Measurements from ENCODE around the gene FAM219A.

DNA sequence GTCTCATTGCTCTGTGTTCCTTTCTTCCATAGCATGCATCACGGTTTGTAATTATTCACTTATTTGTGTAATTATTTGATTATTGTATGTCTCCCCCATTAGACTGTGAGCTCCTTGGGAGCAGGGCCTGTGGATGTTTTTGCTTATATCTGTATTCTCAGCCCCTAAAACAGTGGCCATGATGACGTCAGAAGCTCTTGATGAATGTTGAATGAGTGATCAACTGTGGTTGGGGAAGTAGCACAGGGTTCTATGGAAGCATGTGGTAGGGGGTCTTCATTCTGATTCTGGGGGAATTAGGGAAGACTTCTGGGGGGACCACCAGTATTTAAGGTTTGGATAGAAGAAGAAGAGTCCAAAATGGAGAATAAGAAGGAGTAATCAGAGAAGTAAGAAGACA lies 6.2 kb upstream of the FAM219A start:
- TF ChIP-seq POLR2A (IDR thresholded peaks at IDR 0.05; ENCODE audit: extremely low read depth, insufficient read length) (no peak), MYC (IDR thresholded peaks at IDR 0.05; ENCODE audit: low read depth, low read length) (no peak), MAX (IDR thresholded peaks at IDR 0.05; ENCODE audit: low read depth, low read length) (no peak)
- TF ChIP-seq, protein P1, sequence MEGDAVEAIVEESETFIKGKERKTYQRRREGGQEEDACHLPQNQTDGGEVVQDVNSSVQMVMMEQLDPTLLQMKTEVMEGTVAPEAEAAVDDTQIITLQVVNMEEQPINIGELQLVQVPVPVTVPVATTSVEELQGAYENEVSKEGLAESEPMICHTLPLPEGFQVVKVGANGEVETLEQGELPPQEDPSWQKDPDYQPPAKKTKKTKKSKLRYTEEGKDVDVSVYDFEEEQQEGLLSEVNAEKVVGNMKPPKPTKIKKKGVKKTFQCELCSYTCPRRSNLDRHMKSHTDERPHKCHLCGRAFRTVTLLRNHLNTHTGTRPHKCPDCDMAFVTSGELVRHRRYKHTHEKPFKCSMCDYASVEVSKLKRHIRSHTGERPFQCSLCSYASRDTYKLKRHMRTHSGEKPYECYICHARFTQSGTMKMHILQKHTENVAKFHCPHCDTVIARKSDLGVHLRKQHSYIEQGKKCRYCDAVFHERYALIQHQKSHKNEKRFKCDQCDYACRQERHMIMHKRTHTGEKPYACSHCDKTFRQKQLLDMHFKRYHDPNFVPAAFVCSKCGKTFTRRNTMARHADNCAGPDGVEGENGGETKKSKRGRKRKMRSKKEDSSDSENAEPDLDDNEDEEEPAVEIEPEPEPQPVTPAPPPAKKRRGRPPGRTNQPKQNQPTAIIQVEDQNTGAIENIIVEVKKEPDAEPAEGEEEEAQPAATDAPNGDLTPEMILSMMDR (IDR thresholded peaks at IDR 0.05; ENCODE audit: low read depth, low read length): no peak
